NOMO-1 treated with dmso at 0.1 percent for 144 hours (cell line): ENCODE results near the gene VPS9D1.
"Not testable (repeated sequence)": the region's sequence is repeated elsewhere in the genome, so short reads cannot be mapped to it uniquely, and the experiment has no call there.

Source experiments
- DNase-seq: peaks from one replicate; lab custom pipeline; 2025; ENCODE audit not compliant: unreplicated experiment; lab: John Stamatoyannopoulos, UW

Gene VPS9D1

DNA sequence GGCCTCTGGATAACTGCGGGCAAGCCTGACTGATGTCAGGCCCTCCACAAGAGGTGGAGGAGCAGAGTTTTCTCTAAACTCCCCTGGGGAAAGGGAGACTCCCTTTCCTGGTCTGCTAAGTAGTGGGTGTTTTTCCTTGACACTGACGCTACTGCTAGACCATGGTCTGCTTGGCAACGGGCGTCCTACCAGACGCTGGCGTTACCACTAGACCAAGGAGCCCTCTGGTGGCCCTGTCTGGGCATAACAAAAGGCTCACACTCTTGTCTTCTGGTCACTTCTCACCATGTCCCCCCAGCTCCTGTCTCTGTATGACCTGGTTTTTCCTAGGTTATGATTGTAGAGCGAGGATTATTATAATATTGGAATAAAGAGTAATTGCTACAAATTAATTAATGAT lies 53.7 kb downstream of the VPS9D1 start:
- not testable (repeated sequence) for DNase-seq

DNA sequence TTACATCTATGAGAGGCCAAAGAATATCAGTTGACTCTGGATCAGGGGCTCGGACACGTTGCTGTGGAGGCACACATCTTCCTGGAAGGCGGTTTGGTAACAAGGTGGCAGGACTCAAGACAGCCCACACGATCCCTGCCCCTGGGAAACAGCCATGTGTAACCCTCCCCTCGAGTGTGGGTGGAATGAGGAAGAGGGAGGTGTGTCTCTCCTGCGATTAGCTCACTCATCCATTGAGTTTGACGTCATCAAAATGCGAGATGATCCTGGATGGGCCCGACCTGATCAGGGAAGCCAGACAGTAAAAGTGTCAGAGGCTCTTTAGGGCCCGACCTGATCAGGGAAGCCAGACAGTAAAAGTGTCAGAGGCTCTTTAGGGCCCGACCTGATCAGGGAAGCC lies 56.5 kb downstream of the VPS9D1 start:
- not testable (repeated sequence) for DNase-seq

DNA sequence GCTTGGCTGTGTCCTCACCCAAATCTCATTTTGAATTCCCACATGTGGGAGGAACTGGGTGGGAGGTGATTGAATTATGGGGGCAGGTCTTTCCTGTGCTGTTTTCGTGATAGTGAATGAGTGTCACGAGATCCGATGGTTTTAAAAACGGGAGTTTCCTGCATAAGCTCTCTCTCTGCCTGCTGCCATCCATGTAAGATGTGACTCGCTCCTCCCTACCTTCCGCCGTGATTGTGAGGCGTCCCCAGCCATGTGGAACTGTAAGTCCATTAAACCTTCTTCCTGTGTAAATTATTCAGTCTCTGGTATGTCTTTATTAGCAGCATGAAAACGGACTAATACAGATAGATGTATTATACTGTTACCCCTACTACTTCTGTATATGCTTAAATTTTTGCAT lies 59.5 kb downstream of the VPS9D1 start:
- no peak for DNase-seq

DNA sequence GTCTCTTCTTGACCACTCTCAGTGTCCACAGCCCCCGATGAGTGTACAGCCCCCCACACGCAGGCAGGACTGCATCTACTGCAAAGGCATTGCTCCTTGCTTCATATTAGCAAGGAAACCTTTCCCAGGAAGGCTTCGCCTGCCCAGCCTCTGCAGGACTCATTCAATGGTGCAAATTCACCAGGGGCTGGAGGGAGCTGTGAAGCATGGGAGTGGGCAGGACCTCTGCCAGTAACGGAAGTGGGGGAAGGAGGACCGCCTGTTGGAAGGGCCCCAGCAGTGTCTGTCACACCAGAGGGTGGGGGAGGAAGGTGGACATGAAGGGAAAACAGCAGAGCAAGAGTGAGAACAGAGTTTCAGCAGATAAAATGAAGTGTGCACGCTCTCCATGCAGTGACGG lies 60.6 kb downstream of the VPS9D1 start:
- DNase-seq: no peak

DNA sequence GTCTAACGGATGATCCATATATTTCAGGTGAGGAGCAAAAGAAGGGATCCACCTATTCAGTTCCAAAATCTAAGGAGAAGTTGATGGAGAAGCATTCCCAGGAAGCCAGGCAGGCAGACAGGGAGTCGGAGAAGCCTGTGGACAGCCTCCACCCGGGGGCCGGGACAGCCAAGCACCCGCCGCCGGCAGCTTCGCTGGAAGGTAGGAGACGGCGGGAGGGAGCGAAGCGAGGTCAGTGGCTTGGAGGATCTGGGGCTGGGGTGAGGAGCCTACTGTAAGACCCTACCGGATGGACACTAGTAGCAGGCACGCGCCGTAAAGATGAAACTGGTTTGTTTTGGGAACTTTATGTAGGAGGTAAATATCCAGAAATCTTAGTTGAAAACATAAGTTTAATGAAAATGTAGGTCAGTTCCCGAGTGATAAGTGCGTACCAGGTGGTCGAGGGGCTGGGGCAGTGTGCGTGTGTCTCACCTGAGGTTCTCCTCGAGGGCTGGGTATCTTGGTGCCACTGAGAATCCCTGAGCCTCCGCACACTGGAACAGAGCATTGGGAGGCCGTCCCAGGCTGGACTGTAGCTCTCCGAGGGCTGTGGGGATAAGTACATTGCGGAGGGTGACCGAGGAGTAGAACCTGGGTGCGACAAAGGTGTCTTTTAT lies 62.3 kb downstream of the VPS9D1 start:
- DNase-seq: no peak

DNA sequence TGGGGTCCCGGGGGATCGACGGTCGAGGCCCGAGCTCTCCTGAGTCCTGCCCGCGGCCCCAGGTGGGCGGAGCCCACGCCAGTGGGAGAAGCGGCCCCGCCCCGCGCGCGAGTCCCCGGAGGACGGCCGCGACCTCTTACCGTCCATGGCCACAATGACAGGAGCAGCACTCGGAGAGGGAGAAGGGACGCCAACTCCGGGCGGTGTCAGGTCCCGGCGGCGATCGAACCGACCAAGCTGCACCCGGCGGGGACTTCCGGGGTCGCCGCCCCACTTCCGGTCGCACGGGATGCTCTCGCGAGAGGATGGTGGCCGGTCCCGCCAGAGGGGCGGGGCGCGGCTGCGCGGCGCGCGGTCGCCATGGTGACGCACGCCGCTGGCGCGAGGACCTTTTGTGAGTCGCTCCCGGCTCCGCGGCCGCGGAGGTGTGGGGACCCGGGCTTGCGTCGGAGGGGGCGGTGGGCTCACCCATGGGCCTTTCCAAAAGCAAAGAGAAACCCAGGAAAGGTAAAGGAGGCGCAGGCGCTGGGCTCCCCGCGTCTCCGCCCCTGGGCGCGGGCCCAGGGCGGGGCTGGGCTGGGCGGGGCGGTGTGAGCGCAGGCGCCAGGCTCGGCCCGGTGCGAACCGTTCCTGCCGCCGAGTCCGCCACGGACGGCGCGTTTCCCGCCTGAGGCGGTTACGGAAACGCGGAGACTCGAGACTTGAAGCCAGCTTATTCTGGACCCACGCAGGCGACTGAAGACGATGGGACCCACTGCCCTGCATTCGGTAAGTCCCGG lies 63.1 kb downstream of the VPS9D1 start, which contains the start of the genes CHMP1A and SPATA33:
CHMP1A (minus strand) TSS at position 267 of the 779 bp plus-strand sequence; CDS start at position 147, 120 bp downstream.
SPATA33 (plus strand) TSS at position 395 of the 779 bp plus-strand sequence; CDS start at position 471, 76 bp downstream.
- peak; percentile 59 for DNase-seq
